AG09319 (cell line): ENCODE data around the gene SDC3.

Experiments
- DNase-seq: peaks from one replicate; pipeline ENCODE4 v3.0.0-alpha.2; 2010; ENCODE audit warnings: low read depth; ENCODE audit errors: extremely low read depth
- TF ChIP-seq, protein P1 (sequence below): IDR thresholded peaks from 2 replicates; pipeline ENCODE4 v1.5.1; 2011; ENCODE audit warnings: low read depth, mild to moderate bottlenecking, inconsistent platforms, low read length, moderate library complexity

Gene SDC3

DNA sequence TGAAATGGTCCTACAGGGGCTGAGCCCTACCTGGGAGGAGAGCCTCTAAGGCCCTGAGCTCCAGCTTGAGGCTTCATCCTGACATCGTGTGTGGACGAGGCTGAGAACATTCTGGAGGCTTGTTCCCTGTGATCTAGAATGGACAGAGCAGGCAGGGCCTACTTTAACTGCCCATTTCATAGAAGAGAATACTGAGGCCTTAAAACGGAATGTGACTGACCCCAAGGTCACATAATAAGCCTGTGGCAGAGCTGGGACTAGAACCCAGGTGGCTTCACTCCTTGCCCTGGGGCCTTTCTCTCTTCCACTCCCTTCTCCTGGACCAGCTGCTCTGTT lies 6.0 kb upstream of the SDC3 start:
- no peak for DNase-seq
- TF ChIP-seq, protein P1, sequence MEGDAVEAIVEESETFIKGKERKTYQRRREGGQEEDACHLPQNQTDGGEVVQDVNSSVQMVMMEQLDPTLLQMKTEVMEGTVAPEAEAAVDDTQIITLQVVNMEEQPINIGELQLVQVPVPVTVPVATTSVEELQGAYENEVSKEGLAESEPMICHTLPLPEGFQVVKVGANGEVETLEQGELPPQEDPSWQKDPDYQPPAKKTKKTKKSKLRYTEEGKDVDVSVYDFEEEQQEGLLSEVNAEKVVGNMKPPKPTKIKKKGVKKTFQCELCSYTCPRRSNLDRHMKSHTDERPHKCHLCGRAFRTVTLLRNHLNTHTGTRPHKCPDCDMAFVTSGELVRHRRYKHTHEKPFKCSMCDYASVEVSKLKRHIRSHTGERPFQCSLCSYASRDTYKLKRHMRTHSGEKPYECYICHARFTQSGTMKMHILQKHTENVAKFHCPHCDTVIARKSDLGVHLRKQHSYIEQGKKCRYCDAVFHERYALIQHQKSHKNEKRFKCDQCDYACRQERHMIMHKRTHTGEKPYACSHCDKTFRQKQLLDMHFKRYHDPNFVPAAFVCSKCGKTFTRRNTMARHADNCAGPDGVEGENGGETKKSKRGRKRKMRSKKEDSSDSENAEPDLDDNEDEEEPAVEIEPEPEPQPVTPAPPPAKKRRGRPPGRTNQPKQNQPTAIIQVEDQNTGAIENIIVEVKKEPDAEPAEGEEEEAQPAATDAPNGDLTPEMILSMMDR = no peak

DNA sequence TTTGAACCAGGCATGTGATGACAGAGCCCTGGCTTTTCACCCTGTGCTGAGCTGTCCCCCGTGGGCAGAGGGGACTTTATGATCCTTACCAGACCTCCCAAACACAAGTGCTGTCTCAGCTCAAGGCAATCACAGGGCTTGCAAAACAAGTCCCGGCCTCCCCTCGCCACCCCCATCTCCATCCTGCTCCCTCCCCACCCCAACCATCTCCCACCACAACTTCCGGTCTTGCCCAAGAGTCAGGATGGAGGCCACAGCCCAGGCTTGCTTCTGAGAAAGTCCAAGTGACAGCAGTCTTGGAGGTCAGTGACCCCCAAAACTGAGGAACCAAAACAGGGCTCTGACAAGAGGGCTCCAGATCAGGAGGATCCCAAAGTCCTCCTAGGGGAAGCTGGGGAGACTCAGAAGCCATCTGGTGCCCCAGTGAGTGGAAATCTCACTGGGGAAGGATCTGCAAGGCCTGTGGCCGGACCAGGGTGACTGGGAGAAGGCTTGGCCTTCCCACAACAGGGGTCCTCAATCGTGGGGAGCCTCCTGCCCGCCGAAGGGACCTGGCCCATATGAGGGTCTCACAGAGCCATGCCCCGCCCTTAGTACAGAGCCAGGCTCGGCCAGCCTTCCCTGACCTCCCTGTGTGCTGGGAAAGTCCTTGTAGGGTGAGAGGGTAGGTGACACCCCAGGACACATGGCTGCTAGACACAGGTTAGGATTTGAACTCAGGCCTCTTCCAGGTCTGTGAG lies 4.5 kb upstream of the SDC3 start:
- TF ChIP-seq, protein P1 = no peak

DNA sequence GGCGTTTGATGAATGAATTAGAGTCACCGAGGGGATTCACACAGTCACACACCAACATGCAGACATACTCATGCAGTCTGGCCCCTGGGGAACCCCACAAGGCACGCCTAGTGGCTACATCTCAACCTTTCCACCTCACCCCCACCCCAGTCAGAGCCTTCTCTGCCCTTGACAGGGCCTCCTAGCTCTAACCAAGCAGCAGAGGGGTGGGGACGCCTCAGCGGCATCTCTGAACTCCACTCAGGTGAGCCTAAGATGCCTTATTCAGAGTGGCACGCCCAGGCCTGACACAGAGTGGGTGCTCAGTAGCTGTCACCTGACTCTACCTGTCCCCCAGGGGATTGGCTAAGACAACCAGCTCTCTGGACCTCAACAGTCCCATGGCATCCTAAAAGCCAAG lies 3.7 kb upstream of the SDC3 start:
- TF ChIP-seq, protein P1 = no peak
- no peak for DNase-seq

More for the DNA sequence above, 4.5 kb upstream of the SDC3 start:
- no peak for DNase-seq

DNA sequence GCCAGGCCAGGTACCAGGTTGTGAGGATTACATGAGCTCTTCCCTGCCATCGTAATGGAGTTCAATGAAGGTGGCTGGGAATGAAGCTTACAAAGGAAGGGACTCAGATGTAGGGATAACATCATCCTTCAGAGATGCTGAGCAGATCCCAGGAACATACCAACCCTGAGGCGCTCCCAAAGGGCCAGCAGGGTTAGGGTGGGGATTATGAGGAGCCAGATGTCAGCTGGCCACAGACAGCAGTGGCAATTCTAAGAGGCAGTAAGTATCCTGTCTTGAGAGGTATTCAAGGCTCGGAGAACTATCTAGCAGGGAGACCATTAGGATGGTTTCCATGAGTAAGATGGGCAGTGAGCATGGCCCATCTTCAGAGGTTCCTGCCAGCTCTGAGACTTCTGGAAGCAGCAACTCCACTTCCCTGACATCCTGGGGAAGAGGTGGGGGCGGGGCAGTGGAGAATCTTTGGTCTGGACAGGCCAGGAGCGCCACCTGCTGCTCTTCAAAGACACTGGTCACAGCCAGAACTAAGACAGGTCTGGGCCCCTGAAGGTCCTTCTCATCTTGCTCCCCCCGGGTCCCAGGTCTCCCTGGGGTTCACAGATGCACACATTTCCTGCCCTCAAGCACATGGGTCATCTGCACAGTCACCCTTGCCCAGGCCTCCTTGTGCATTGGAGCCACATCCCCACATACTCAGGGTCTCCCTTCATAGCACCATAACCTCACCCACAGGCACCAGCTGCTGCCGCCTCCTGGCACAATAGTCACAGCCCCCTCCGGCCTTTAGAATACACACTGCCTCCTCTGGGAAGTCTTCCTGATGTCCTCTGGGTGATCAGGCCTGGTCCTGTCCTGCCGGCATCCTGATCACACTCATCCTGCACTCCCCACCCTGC lies 2.7 kb upstream of the SDC3 start:
- TF ChIP-seq, protein P1 = peak; percentile 92
- DNase-seq = peak; percentile 68

DNA sequence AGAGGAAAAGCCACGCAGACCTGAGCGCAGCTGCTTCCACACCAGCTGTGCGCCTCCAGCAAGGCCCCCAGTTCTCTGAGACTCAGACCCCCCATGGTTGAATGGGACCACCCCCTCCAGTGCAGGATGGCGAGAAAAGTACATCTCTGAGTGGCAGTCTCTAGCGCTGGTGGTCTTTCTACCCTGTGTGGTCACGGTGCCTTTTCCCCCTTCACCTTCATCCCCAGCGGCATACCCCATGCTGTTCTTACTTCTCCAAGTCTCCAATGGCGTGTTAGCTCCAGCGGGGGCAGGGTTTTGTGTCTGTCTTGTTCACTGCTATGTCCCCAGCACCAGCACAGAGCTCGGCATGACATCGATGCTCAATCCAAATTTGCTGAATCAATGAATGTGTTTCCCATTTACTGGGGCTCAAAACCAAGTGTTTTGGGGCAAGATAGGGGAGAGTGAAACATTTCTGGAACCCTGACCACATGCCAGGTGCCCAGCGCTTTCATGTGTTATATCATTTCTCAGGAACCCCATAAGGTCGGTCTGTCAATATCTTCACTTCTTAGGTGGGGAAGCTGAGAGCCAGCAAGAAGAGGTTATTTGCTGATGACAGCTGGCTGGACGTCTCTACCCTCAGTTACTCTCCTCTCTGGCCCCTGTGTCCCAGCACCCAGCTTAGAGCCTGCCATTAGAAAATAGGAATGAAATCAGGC lies 959 bp upstream of the SDC3 start:
- TF ChIP-seq, protein P1 = no peak
- no peak for DNase-seq

DNA sequence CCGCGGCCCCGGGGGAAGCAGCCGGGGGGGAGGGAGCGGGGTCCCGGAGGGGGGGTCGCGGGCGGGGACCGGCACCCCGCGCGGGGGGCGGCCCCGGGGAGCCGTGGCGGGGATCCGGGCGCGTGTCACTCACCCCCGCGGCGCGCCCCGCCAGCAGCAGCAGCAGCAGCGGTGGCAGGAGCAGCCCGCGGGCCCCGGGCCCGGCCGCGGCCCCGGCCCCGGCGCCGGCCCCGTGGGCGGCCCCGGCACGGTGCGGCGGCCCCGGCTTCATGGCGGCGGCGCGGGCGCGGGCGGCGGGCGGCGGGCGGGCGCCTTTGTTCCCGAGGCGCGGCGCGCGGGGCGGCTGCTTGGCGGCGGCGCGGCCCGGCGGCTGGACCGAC lies 252 bp downstream of the SDC3 start:
- DNase-seq = no peak
- TF ChIP-seq, protein P1 = no peak
